Endothelial cell (in vitro differentiated cells): Measurements from ENCODE around the gene MT1HL1. TPM values are rescaled to one million over a fixed set of nuclear protein-coding genes. Genes with fewer than 3 reads are reported as not detected.

Source experiments
- DNase-seq: peaks from one replicate; pipeline ENCODE4 v3.0.0; 2021; ENCODE audit warnings: low spot score
- H3K27ac Mint-ChIP-seq: one replicate; pipeline ENCODE4 v1.8.0; 2021; ENCODE audit warnings: mixed read lengths, inconsistent platforms; ENCODE audit not compliant: unreplicated experiment
- H3K27me3 Mint-ChIP-seq: one replicate; pipeline ENCODE4 v1.8.0; 2021; ENCODE audit warnings: mild to moderate bottlenecking, moderate library complexity, mixed read lengths, inconsistent platforms; ENCODE audit not compliant: unreplicated experiment
- H3K36me3 Mint-ChIP-seq: one replicate; pipeline ENCODE4 v1.8.0; 2021; ENCODE audit warnings: mild to moderate bottlenecking, low read depth, mixed read lengths, inconsistent platforms; ENCODE audit not compliant: unreplicated experiment
- H3K4me1 Mint-ChIP-seq: one replicate; pipeline ENCODE4 v1.8.0; 2021; ENCODE audit warnings: mild to moderate bottlenecking, mixed read lengths, inconsistent platforms; ENCODE audit not compliant: unreplicated experiment
- H3K4me3 Mint-ChIP-seq: one replicate; pipeline ENCODE4 v1.8.0; 2021; ENCODE audit warnings: mild to moderate bottlenecking, mixed read lengths, inconsistent platforms; ENCODE audit not compliant: unreplicated experiment
- H3K9me3 Mint-ChIP-seq: one replicate; pipeline ENCODE4 v1.8.0; 2021; ENCODE audit warnings: mixed read lengths, inconsistent platforms; ENCODE audit not compliant: unreplicated experiment
- CTCF ChIP-seq: fragments of 200-600 bp; sonication (generic); IDR thresholded peaks from one replicate; pipeline ENCODE4 v1.5.0; 2021; ENCODE audit warnings: antibody characterized with exemption; ENCODE audit not compliant: unreplicated experiment
- total RNA-seq: library from RNA; stranded (reverse); fragmentation: NEBNext Ultra II Directional; extraction: Animal tissue kit (Norgen Biotek cat#: 25700); gene quantifications from one replicate; pipeline ENCODE4 v1.2.1, GENCODE V29; 2021; ENCODE audit not compliant: unreplicated experiment

Gene MT1HL1
- total RNA-seq, 1 donor from 2014 or later = not detected

GRCh38 chr1:237012361-237012760 is 8.1 kb upstream of the MT1HL1 start:
- no peak overlapping the region for H3K4me3 Mint-ChIP-seq
- no peak for TF ChIP-seq CTCF
- H3K27ac Mint-ChIP-seq = no peak overlapping the region
- no peaks in the 10 kb centered on the region for H3K27me3 Mint-ChIP-seq
- DNase-seq = no peak
- H3K36me3 Mint-ChIP-seq = no peaks in the 10 kb centered on the region
- H3K4me1 Mint-ChIP-seq = no peaks in the 10 kb centered on the region
- no peaks in the 10 kb centered on the region for H3K9me3 Mint-ChIP-seq

- Mint-ChIP-seq H3K4me1 (no peaks in the 10 kb centered on the region), H3K4me3 (no peak overlapping the region), H3K27ac (no peak overlapping the region), H3K9me3 (no peaks in the 10 kb centered on the region), H3K27me3 (no peaks in the 10 kb centered on the region), H3K36me3 (no peaks in the 10 kb centered on the region)
- no peak for DNase-seq
- TF ChIP-seq CTCF = no peak
Measured at GRCh38 chr1:237011432-237011831, 7.2 kb upstream of the MT1HL1 start.

GRCh38 chr1:237009611-237010010 is 5.4 kb upstream of the MT1HL1 start:
- no peaks in the 10 kb centered on the region for H3K9me3 Mint-ChIP-seq
- TF ChIP-seq CTCF = no peak
- DNase-seq = no peak

GRCh38 chr1:237007147-237007881 is 3.1 kb upstream of the MT1HL1 start:
- no peak overlapping the region for H3K27ac Mint-ChIP-seq
- TF ChIP-seq CTCF = no peak
- H3K27me3 Mint-ChIP-seq = peaks cover 2% of the 10 kb centered on the region
- no peaks in the 10 kb centered on the region for H3K4me1 Mint-ChIP-seq
- no peak overlapping the region for H3K4me3 Mint-ChIP-seq
- H3K36me3 Mint-ChIP-seq = no peaks in the 10 kb centered on the region
- DNase-seq = no peak
- no peaks in the 10 kb centered on the region for H3K9me3 Mint-ChIP-seq

More at GRCh38 chr1:237009611-237010010, 5.4 kb upstream of the MT1HL1 start:
- Mint-ChIP-seq H3K36me3 (no peaks in the 10 kb centered on the region), H3K27me3 (no peaks in the 10 kb centered on the region), H3K27ac (no peak overlapping the region), H3K4me1 (no peaks in the 10 kb centered on the region), H3K4me3 (no peak overlapping the region)

GRCh38 chr1:237005674-237006073 is 1.4 kb upstream of the MT1HL1 start:
- Mint-ChIP-seq H3K9me3 (no peaks in the 10 kb centered on the region), H3K4me1 (no peaks in the 10 kb centered on the region), H3K4me3 (no peak overlapping the region), H3K27me3 (peaks cover 4% of the 10 kb centered on the region), H3K36me3 (no peaks in the 10 kb centered on the region), H3K27ac (no peak overlapping the region)
- no peak for DNase-seq
- no peak for TF ChIP-seq CTCF
